AG08395 (cell line): ENCODE measurements around the gene ZNF138.

ENCODE experiments used
- DNase-seq: peaks from one replicate; pipeline ENCODE4 v3.0.0; 2012; ENCODE audit warnings: mixed read lengths, low spot score

Gene ZNF138

GRCh38 chr7:64875658-64876406 lies 81.6 kb downstream of the ZNF138 start:
- peak; percentile 1 for DNase-seq

GRCh38 chr7:64876792-64877713 lies 82.8 kb downstream of the ZNF138 start:
- peak; percentile 79 for DNase-seq

DNA sequence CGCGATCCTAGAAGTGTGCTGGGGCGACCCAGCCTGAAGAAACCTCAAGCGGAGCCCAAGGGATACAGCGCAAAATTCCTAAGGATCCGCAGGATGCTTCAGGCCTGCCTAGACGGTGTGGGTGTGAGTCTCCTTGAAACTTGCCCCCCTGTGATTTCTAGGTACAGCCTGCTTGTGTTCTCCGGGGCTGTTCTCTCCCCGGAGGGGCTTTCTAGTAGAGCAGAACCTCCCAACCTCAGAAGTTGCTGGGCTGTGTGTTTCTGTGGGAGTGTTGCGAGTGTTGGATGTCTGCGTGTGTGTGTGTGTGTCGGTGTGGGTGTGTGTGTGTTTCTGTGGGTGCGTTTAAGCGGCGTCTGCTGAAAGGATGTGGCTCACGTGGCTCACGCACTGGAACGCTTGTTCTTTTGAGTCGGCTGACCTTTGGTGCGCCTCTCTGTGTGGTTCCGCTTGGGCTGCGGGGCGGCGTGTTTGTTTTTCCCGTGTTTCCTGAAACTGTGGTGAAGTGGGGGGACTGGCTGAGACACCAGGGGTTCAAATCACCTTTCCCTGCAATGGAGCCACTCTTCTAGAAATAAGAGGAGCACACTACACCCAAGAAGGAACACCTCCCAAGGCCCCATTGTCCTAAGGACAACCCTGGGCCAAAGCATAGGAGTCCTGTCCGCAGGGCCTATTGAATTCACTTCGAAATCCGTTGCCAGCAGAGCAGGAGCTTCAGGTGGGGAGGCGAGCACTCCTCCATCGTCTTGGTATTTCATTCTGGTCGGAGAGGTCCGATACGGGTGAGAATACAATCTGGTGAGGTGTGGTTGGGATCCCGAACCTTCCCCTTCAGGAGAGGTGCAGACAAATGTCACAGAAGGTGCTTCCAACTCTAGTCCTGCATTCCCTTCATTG lies 83.7 kb downstream of the ZNF138 start:
- DNase-seq, result peak; percentile 4

- DNase-seq, result peak; percentile 0
These were observed 84.5 kb downstream of the ZNF138 start for GRCh38 chr7:64878684-64879083.

DNA sequence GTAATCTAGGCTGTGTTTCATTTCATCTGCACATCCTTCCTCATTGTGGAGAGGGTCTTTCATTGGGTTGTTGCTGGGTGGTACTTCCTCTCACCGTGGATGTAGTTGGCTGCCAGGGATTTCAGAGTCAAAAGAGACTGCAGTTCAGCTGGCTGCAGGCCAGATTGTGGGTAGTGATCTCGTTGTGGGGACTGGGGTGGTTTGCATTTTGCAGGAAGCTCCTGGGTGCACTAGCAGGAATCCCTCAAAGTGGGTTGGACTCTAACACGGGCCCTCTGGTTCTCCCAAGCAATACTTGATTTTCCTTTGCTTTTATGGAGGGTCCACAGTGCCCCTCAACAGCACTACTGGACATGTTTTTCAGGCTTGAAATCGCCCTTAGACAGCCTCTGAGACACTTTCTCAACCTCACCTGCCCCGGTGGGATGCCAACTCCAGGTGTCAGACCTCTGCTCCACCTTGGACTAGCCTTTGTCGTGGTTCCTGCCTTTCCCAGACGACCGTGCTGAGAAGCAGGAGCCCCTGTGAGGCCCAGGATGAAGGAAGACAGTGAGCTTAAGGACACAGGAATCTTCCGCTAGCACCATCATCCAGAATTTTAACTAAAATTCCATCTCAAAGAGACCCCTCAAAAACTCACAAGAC lies 85.0 kb downstream of the ZNF138 start:
- DNase-seq, result no peak

DNA sequence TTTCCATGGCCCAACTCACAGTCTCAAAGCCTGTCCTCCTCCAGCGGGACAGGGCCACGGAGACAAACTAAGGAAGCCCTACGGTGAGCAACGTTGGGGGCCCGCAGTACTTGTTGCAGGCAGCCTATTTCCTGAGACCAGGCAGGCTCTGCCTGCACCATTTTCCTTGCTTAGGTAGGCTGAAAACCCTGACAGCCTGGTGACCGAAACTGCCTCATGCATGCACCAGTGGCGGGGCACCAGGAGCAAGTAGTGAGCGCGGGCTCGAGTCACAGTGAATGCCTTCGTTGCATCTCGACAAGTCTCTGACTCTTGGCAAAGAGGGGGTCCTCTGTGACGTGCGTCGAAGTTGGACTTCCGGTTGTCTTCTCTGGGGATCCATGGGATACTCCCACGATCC lies 85.6 kb downstream of the ZNF138 start:
- DNase-seq, result no peak

DNA sequence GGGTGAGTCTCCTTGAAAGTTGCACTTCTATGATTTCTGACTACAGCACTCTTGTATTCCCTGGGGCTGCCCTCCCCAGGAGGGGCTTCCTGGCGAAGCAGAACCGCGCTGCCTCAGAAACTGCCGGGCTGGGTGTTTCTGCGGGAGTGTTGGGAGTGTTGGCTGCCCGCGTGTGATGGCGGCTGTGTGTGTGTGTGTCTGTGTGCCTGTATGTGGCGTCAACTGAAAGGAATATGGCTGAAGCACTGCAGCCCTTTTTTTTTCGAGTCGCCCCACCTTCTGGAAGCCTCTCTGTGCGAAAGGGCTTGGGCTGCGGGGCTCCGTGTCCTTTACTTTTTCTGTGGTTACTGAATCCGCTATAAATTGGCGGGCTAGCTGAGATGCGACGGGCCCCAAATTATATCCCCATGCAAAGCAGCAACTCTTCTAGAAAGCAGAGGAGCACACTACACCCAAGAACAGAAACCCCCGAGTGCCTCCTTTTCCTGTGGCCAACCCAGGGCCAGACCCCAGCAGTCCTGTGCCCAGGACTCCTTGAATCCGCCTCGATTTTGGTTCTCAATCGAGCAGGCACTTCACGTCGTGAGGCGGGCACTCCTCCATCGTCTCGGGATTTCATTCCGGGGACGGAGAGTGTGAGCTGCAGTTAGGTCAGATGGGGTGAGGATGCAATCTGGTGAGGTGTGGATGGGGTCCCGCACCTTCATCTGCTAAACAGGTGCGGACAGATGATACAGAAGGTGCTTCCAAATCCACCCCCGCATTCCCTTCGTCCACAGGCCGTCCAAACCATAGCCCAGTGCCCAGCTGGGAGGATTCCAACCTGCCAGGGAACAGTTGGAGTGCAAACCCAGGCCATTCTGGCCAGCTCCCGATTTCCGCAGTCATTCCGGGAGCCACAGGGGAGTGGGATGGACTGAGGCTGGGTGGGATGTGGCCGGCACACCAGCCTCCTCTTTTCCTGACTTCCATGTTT lies 86.4 kb downstream of the ZNF138 start:
- DNase-seq, result no peak

DNA sequence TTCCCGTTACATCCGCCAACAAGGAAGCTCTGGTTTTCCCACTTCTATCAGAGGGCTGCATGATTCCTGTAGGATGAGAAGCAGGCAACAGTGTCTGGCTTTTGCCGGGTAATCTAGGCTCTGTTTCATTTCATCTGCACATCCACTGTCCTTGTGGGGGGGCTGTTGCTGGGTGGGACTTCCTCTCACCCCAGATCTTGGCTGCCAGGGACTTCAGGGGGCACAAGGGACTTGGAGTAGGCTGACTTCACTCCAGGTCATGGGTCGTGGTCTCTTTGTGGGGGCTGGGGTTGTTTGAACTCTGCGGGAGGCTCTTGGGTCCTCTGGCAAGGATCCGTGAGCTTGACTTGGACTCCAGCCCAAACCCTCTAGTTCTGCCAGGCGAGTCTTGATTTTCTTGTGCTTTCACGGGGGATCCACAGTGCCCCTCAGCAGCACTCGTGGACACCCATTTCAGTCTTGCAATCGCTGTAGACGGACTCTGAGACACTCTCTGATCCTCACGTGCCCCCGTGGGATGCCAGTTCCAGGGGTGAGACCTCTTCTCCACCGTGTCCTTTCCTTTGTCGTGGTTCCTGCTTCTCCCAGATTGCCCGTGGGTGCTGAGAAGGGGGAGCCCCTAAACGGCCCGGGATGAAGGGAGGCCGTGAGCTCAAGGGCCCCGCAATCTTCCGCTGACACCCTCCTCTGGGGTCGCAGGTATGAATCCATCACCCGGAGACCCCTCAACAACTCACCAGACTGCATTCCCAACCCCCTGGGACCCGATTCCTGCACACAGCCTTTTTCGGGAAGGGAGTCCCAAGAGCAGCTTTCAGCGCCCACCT lies 87.4 kb downstream of the ZNF138 start:
- DNase-seq, result no peak

- DNase-seq, result peak; percentile 89
These were observed 88.3 kb downstream of the ZNF138 start for GRCh38 chr7:64882341-64883112.
